OCI-LY1 (cell line): ENCODE results near the gene PSPH.
A peak's percentile ranks its signal among the peaks of the same experiment; 100 is the strongest.
"Not testable (repeated sequence)": the region's sequence is repeated elsewhere in the genome, so short reads cannot be mapped to it uniquely, and the experiment has no call there.

Experiments
- H2AFZ ChIP-seq: fragments of 200-600 bp; sonication (generic), shearing (Covaris generic); 2 replicates; pipeline ENCODE4 v1.6.0; 2014; ENCODE audit warnings: antibody characterized with exemption, mild to moderate bottlenecking, low read length
- H3F3A ChIP-seq: fragments of 200-600 bp; sonication (generic), shearing (Covaris generic); 2 replicates; pipeline ENCODE4 v1.6.0; 2014; ENCODE audit warnings: mild to moderate bottlenecking, antibody characterized with exemption, low read length, moderate library complexity; ENCODE audit not compliant: insufficient read depth
- H3K27ac ChIP-seq: fragments of 200-600 bp; sonication (generic); 2 replicates; pipeline ENCODE4 v1.5.1; 2014; ENCODE audit warnings: low read length, mixed run types, mild to moderate bottlenecking, low read depth; ENCODE audit not compliant: poor library complexity, severe bottlenecking
- H3K27me3 ChIP-seq: fragments of 200-600 bp; sonication (generic); 2 replicates; pipeline ENCODE4 v1.6.0; 2014; ENCODE audit warnings: antibody characterized with exemption, mild to moderate bottlenecking, low read length, moderate library complexity; ENCODE audit not compliant: insufficient read depth
- H3K36me3 ChIP-seq: fragments of 200-600 bp; sonication (generic); 2 replicates; pipeline ENCODE4 v1.6.1; 2014; ENCODE audit warnings: mild to moderate bottlenecking, antibody characterized with exemption, low read length, moderate library complexity, mixed read lengths; ENCODE audit not compliant: insufficient read depth
- H3K4me1 ChIP-seq: fragments of 200-600 bp; sonication (generic); 2 replicates; pipeline ENCODE4 v1.5.1; 2014; ENCODE audit warnings: mild to moderate bottlenecking, low read length, moderate library complexity; ENCODE audit not compliant: insufficient read depth, severe bottlenecking
- H3K4me2 ChIP-seq: fragments of 200-600 bp; sonication (generic), shearing (Covaris generic); 2 replicates; pipeline ENCODE4 v1.6.1; 2014; ENCODE audit warnings: low read length
- H3K4me3 ChIP-seq: fragments of 200-600 bp; sonication (generic); 2 replicates; pipeline ENCODE4 v1.5.1; 2014; ENCODE audit warnings: low read length, low read depth, mild to moderate bottlenecking, mixed read lengths; ENCODE audit not compliant: poor library complexity, severe bottlenecking
- H3K79me2 ChIP-seq: fragments of 200-600 bp; shearing (Covaris generic); 2 replicates; pipeline ENCODE4 v1.6.1; 2016; ENCODE audit warnings: mixed run types, low read length, mixed read lengths; ENCODE audit not compliant: insufficient read depth
- H3K9ac ChIP-seq: fragments of 200-600 bp; sonication (generic), shearing (Covaris generic); 2 replicates; pipeline ENCODE4 v1.6.1; 2014; ENCODE audit warnings: mild to moderate bottlenecking, low read length, mixed read lengths
- H3K9me2 ChIP-seq: fragments of 200-600 bp; sonication (generic), shearing (Covaris generic); 2 replicates; pipeline ENCODE4 v1.6.1; 2014; ENCODE audit warnings: low read depth, mild to moderate bottlenecking, low read length, mixed read lengths
- H3K9me3 ChIP-seq: fragments of 200-600 bp; shearing (Covaris generic); 2 replicates; pipeline ENCODE4 v1.6.1; 2014; ENCODE audit warnings: low read length, mixed read lengths
- H4K20me1 ChIP-seq: fragments of 200-600 bp; sonication (generic), shearing (Covaris generic); 2 replicates; pipeline ENCODE4 v1.6.0; 2016; ENCODE audit warnings: mild to moderate bottlenecking, low read length; ENCODE audit not compliant: insufficient read depth
- CTCF ChIP-seq: fragments of 200-600 bp; sonication (generic), shearing (Covaris generic); IDR thresholded peaks from 2 replicates; pipeline ENCODE4 v1.5.1; 2017; ENCODE audit warnings: mild to moderate bottlenecking, antibody characterized with exemption, low read length, moderate library complexity, mixed read lengths
- EZH2 ChIP-seq: fragments of 200-600 bp; sonication (generic), shearing (Covaris generic); IDR thresholded peaks from 2 replicates; pipeline ENCODE4 v1.8.0; 2017; ENCODE audit warnings: borderline replicate concordance, mixed run types, mild to moderate bottlenecking, antibody characterized with exemption, low read length, moderate library complexity, mixed read lengths

Gene PSPH

GRCh38 chr7:56078196-56078595, 27.0 kb upstream of the PSPH start:
- no peaks in the 10 kb centered on the region for H4K20me1 ChIP-seq
- no peak overlapping the region for H2AFZ ChIP-seq
- H3K9me2 ChIP-seq, result no peaks in the 10 kb centered on the region
- no peak overlapping the region for H3K4me3 ChIP-seq
- TF ChIP-seq EZH2 (no peak), CTCF (no peak)
- no peaks in the 10 kb centered on the region for H3K9me3 ChIP-seq
- no peak overlapping the region for H3K4me2 ChIP-seq
- no peaks in the 10 kb centered on the region for H3K27me3 ChIP-seq
- H3K27ac ChIP-seq, result no peak overlapping the region
- H3K4me1 ChIP-seq, result peaks cover 8% of the 10 kb centered on the region
- H3K79me2 ChIP-seq, result no peaks in the 10 kb centered on the region
- no peaks in the 10 kb centered on the region for H3F3A ChIP-seq
- H3K36me3 ChIP-seq, result peaks cover 61% of the 10 kb centered on the region
- H3K9ac ChIP-seq, result no peak overlapping the region

DNA sequence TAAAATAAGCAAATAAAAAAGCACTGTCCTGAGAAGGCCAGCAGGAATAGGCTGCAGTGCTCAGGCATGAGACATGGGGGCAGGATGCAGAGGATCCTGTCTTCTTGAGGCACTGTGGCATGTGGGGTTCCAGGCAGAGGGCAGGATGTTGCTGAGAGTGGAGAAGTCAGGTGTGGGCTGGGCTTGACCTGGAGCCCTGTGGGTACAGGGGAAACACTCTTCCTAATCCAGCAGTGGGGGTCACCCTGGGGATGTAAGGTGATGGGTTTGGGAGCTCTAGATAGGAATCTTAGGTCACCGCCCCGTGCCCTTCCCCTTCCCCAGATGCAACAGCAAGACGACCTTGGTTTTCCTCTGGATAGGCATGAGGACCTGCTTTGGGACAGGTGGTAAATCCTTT, 26.4 kb upstream of the PSPH start:
- Histone ChIP-seq H3K9ac (no peak overlapping the region), H3F3A (peaks cover 3% of the 10 kb centered on the region; the same call in 1 of the 2 replicates), H3K9me2 (no peaks in the 10 kb centered on the region), H2AFZ (no peak overlapping the region), H3K4me1 (peaks cover 8% of the 10 kb centered on the region), H3K27ac (no peak overlapping the region), H3K36me3 (peaks cover 66% of the 10 kb centered on the region), H3K27me3 (no peaks in the 10 kb centered on the region), H3K9me3 (no peaks in the 10 kb centered on the region), H3K4me2 (no peak overlapping the region), H3K79me2 (no peaks in the 10 kb centered on the region), H3K4me3 (no peak overlapping the region), H4K20me1 (no peaks in the 10 kb centered on the region)
- TF ChIP-seq EZH2, result no peak
- TF ChIP-seq CTCF, result no peak

DNA sequence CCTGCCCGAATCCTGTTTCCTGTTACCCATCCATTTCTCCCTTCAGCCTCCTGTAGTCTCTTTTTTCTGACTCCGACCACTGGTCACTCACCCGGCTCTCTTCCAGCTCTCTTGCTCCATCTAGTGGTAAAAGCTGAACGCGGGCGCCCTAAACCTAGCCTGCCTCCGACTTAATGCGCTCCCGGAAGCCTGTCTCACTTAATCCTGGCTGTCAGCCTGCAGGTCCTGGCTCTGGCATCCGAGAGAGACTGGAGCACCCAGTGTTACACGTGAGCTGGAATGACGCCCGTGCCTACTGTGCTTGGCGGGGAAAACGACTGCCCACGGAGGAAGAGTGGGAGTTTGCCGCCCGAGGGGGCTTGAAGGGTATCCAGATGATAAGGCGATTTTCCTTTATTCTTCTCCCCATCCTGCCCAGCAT, 23.1 kb upstream of the PSPH start:
- Histone ChIP-seq H3K4me3 (no peak overlapping the region), H3K27ac (no peak overlapping the region), H3K4me1 (peaks cover 8% of the 10 kb centered on the region), H3K27me3 (no peaks in the 10 kb centered on the region), H3K9me2 (no peaks in the 10 kb centered on the region), H3K4me2 (peak overlapping the region; percentile 31; the same call in 1 of the 2 replicates), H3K79me2 (no peaks in the 10 kb centered on the region), H3F3A (peaks cover 4% of the 10 kb centered on the region; the same call in 1 of the 2 replicates), H3K9ac (no peak overlapping the region; the same call in 1 of the 2 replicates), H3K36me3 (peaks cover 58% of the 10 kb centered on the region), H4K20me1 (no peaks in the 10 kb centered on the region), H3K9me3 (no peaks in the 10 kb centered on the region), H2AFZ (no peak overlapping the region)
- TF ChIP-seq EZH2, result no peak
- TF ChIP-seq CTCF, result peak; percentile 99

GRCh38 chr7:56066376-56066775, 15.1 kb upstream of the PSPH start:
- Histone ChIP-seq H3K36me3 (peaks cover 66% of the 10 kb centered on the region), H3K79me2 (peaks cover 10% of the 10 kb centered on the region), H3F3A (peaks cover 18% of the 10 kb centered on the region), H3K4me1 (peaks cover 17% of the 10 kb centered on the region)
- H3K9ac ChIP-seq, H3K4me3 ChIP-seq, H3K9me2 ChIP-seq, H3K27ac ChIP-seq, H2AFZ ChIP-seq, H3K9me3 ChIP-seq, H3K4me2 ChIP-seq, H3K27me3 ChIP-seq, H4K20me1 ChIP-seq: not testable (repeated sequence)
